ENCODE measurements around the gene USP46.

Gene USP46

GRCh38 chr4:52689096-52689495 lies 30.0 kb upstream of the USP46 start:
- Histone ChIP-seq H3K23ac (ENCODE audit: low read length) (no peak overlapping the region), H3K4me3 (ENCODE audit: low read length) (no peak overlapping the region), H2BK120ac (ENCODE audit: low read depth, low read length) (no peak overlapping the region), H3K4ac (ENCODE audit: low read depth, low read length) (no peak overlapping the region), H2AK5ac (ENCODE audit: low read length) (no peak overlapping the region), H3K4me1 (ENCODE audit: control insufficient read depth, low read depth, low read length) (no peaks in the 10 kb centered on the region), H2BK15ac (replicated peaks; ENCODE audit: low read depth) (no peak overlapping the region), H3K9ac (ENCODE audit: low read length) (no peak overlapping the region), H3K56ac (ENCODE audit: low read length) (no peak overlapping the region), H2BK5ac (ENCODE audit: low read length) (no peak overlapping the region), H4K5ac (ENCODE audit: low read length) (no peak overlapping the region), H3K27ac (ENCODE audit: low read depth, low read length) (no peak overlapping the region), H3K4me2 (ENCODE audit: low read length) (no peak overlapping the region), H3K18ac (ENCODE audit: low read length) (no peak overlapping the region), H3K36me3 (ENCODE audit: control insufficient read depth, insufficient read depth, low read length) (no peaks in the 10 kb centered on the region), H3K27me3 (ENCODE audit: insufficient read depth, low read length, poor library complexity) (no peaks in the 10 kb centered on the region), H4K8ac (ENCODE audit: low read depth, low read length) (no peak overlapping the region), H3K79me1 (ENCODE audit: low read length) (no peaks in the 10 kb centered on the region), H3K79me2 (ENCODE audit: control insufficient read depth, insufficient read depth, low read length) (no peaks in the 10 kb centered on the region)
- DNase-seq, result no peak

- no peak overlapping the region for H2BK5ac ChIP-seq (ENCODE audit: low read length)
Measured at GRCh38 chr4:52687696-52688095, 28.6 kb upstream of the USP46 start.

GRCh38 chr4:52685316-52685715 lies 26.2 kb upstream of the USP46 start:
- no peak overlapping the region for H3K4me2 ChIP-seq (ENCODE audit: low read length)
- H3K18ac ChIP-seq (ENCODE audit: low read length), result no peak overlapping the region
- H3K23ac ChIP-seq (ENCODE audit: low read length), result no peak overlapping the region
- H4K5ac ChIP-seq (ENCODE audit: low read length), result no peak overlapping the region
- H3K27ac ChIP-seq (ENCODE audit: low read depth, low read length), result no peak overlapping the region
- no peak overlapping the region for H3K56ac ChIP-seq (ENCODE audit: low read length)
- no peak overlapping the region for H2BK5ac ChIP-seq (ENCODE audit: low read length)
- no peaks in the 10 kb centered on the region for H3K79me2 ChIP-seq (ENCODE audit: control insufficient read depth, insufficient read depth, low read length)
- no peak overlapping the region for H3K9ac ChIP-seq (ENCODE audit: low read length)
- H2AK5ac ChIP-seq (ENCODE audit: low read length), result no peak overlapping the region
- H3K4ac ChIP-seq (ENCODE audit: low read depth, low read length), result no peak overlapping the region
- no CpG with 5 or more reads among the region's 6 CpGs for WGBS (ENCODE audit: extremely low coverage, insufficient coverage, low lambda C conversion rate)
- DNase-seq, result no peak
- H3K4me1 ChIP-seq (ENCODE audit: control insufficient read depth, low read depth, low read length), result no peaks in the 10 kb centered on the region
- H3K79me1 ChIP-seq (ENCODE audit: low read length), result no peaks in the 10 kb centered on the region
- H2BK15ac ChIP-seq (replicated peaks; ENCODE audit: low read depth), result no peak overlapping the region
- H4K8ac ChIP-seq (ENCODE audit: low read depth, low read length), result no peak overlapping the region
- no peak overlapping the region for H3K4me3 ChIP-seq (ENCODE audit: low read length)
- H3K36me3 ChIP-seq (ENCODE audit: control insufficient read depth, insufficient read depth, low read length), result no peaks in the 10 kb centered on the region
- no peak overlapping the region for H2BK120ac ChIP-seq (ENCODE audit: low read depth, low read length)
- H3K27me3 ChIP-seq (ENCODE audit: insufficient read depth, low read length, poor library complexity), result no peaks in the 10 kb centered on the region

More at GRCh38 chr4:52687696-52688095, 28.6 kb upstream of the USP46 start:
- no peak for DNase-seq
- no peak overlapping the region for H4K5ac ChIP-seq (ENCODE audit: low read length)
- H2AK5ac ChIP-seq (ENCODE audit: low read length), result no peak overlapping the region
- no peaks in the 10 kb centered on the region for H3K79me2 ChIP-seq (ENCODE audit: control insufficient read depth, insufficient read depth, low read length)
- no peak overlapping the region for H3K9ac ChIP-seq (ENCODE audit: low read length)
- H3K56ac ChIP-seq (ENCODE audit: low read length), result no peak overlapping the region
- no peak overlapping the region for H3K4me3 ChIP-seq (ENCODE audit: low read length)
- H3K4ac ChIP-seq (ENCODE audit: low read depth, low read length), result no peak overlapping the region
- no peak overlapping the region for H3K18ac ChIP-seq (ENCODE audit: low read length)
- H3K79me1 ChIP-seq (ENCODE audit: low read length), result no peaks in the 10 kb centered on the region
- no peak overlapping the region for H3K23ac ChIP-seq (ENCODE audit: low read length)
- no peaks in the 10 kb centered on the region for H3K4me1 ChIP-seq (ENCODE audit: control insufficient read depth, low read depth, low read length)
- no peak overlapping the region for H2BK120ac ChIP-seq (ENCODE audit: low read depth, low read length)
- H3K27ac ChIP-seq (ENCODE audit: low read depth, low read length), result no peak overlapping the region
- no peak overlapping the region for H2BK15ac ChIP-seq (replicated peaks; ENCODE audit: low read depth)
- H3K27me3 ChIP-seq (ENCODE audit: insufficient read depth, low read length, poor library complexity), result no peaks in the 10 kb centered on the region
- H3K36me3 ChIP-seq (ENCODE audit: control insufficient read depth, insufficient read depth, low read length), result no peaks in the 10 kb centered on the region
- no CpG with 5 or more reads among the region's 3 CpGs for whole genome bisulfite sequencing (ENCODE audit: extremely low coverage, insufficient coverage, low lambda C conversion rate)
- no peak overlapping the region for H3K4me2 ChIP-seq (ENCODE audit: low read length)
- H4K8ac ChIP-seq (ENCODE audit: low read depth, low read length), result no peak overlapping the region

GRCh38 chr4:52684896-52685295 lies 25.8 kb upstream of the USP46 start:
- Histone ChIP-seq H3K27ac (ENCODE audit: low read depth, low read length) (no peak overlapping the region), H3K4me2 (ENCODE audit: low read length) (no peak overlapping the region), H3K36me3 (ENCODE audit: control insufficient read depth, insufficient read depth, low read length) (no peaks in the 10 kb centered on the region), H3K23ac (ENCODE audit: low read length) (no peak overlapping the region), H2BK15ac (replicated peaks; ENCODE audit: low read depth) (no peak overlapping the region), H3K9ac (ENCODE audit: low read length) (no peak overlapping the region), H3K56ac (ENCODE audit: low read length) (no peak overlapping the region), H3K79me1 (ENCODE audit: low read length) (no peaks in the 10 kb centered on the region), H3K4ac (ENCODE audit: low read depth, low read length) (no peak overlapping the region), H3K27me3 (ENCODE audit: insufficient read depth, low read length, poor library complexity) (no peaks in the 10 kb centered on the region), H3K79me2 (ENCODE audit: control insufficient read depth, insufficient read depth, low read length) (no peaks in the 10 kb centered on the region), H2BK5ac (ENCODE audit: low read length) (no peak overlapping the region), H3K18ac (ENCODE audit: low read length) (no peak overlapping the region), H2BK120ac (ENCODE audit: low read depth, low read length) (no peak overlapping the region), H4K8ac (ENCODE audit: low read depth, low read length) (no peak overlapping the region), H4K5ac (ENCODE audit: low read length) (no peak overlapping the region), H2AK5ac (ENCODE audit: low read length) (no peak overlapping the region), H3K4me1 (ENCODE audit: control insufficient read depth, low read depth, low read length) (no peaks in the 10 kb centered on the region), H3K4me3 (ENCODE audit: low read length) (no peak overlapping the region)
- no peak for DNase-seq
- no CpG with 5 or more reads among the region's 1 CpG for WGBS (ENCODE audit: extremely low coverage, insufficient coverage, low lambda C conversion rate)

GRCh38 chr4:52680381-52680780 lies 21.3 kb upstream of the USP46 start:
- Histone ChIP-seq H3K4ac (ENCODE audit: low read depth, low read length) (no peak overlapping the region), H3K4me1 (ENCODE audit: control insufficient read depth, low read depth, low read length) (no peaks in the 10 kb centered on the region), H3K56ac (ENCODE audit: low read length) (no peak overlapping the region), H2BK5ac (ENCODE audit: low read length) (no peak overlapping the region), H4K8ac (ENCODE audit: low read depth, low read length) (no peak overlapping the region), H3K9ac (ENCODE audit: low read length) (no peak overlapping the region), H3K79me1 (ENCODE audit: low read length) (no peaks in the 10 kb centered on the region), H3K27me3 (ENCODE audit: insufficient read depth, low read length, poor library complexity) (no peaks in the 10 kb centered on the region), H3K18ac (ENCODE audit: low read length) (no peak overlapping the region), H3K79me2 (ENCODE audit: control insufficient read depth, insufficient read depth, low read length) (no peaks in the 10 kb centered on the region), H4K5ac (ENCODE audit: low read length) (no peak overlapping the region), H2BK15ac (replicated peaks; ENCODE audit: low read depth) (no peak overlapping the region), H3K4me3 (ENCODE audit: low read length) (no peak overlapping the region), H3K36me3 (ENCODE audit: control insufficient read depth, insufficient read depth, low read length) (no peaks in the 10 kb centered on the region), H2BK120ac (ENCODE audit: low read depth, low read length) (no peak overlapping the region), H3K27ac (ENCODE audit: low read depth, low read length) (no peak overlapping the region), H3K23ac (ENCODE audit: low read length) (no peak overlapping the region), H3K4me2 (ENCODE audit: low read length) (no peak overlapping the region), H2AK5ac (ENCODE audit: low read length) (no peak overlapping the region)
- no CpG with 5 or more reads among the region's 2 CpGs for WGBS (ENCODE audit: extremely low coverage, insufficient coverage, low lambda C conversion rate)
- DNase-seq, result no peak

GRCh38 chr4:52676536-52676935 lies 17.4 kb upstream of the USP46 start:
- Histone ChIP-seq H3K27ac (ENCODE audit: low read depth, low read length) (no peak overlapping the region), H3K4ac (ENCODE audit: low read depth, low read length) (no peak overlapping the region), H3K18ac (ENCODE audit: low read length) (no peak overlapping the region), H3K27me3 (ENCODE audit: insufficient read depth, low read length, poor library complexity) (no peaks in the 10 kb centered on the region), H3K79me1 (ENCODE audit: low read length) (no peaks in the 10 kb centered on the region), H3K4me1 (ENCODE audit: control insufficient read depth, low read depth, low read length) (no peaks in the 10 kb centered on the region), H3K79me2 (ENCODE audit: control insufficient read depth, insufficient read depth, low read length) (no peaks in the 10 kb centered on the region), H3K4me2 (ENCODE audit: low read length) (no peak overlapping the region), H2BK5ac (ENCODE audit: low read length) (no peak overlapping the region), H2BK120ac (ENCODE audit: low read depth, low read length) (no peak overlapping the region), H3K9ac (ENCODE audit: low read length) (no peak overlapping the region), H3K23ac (ENCODE audit: low read length) (no peak overlapping the region), H4K5ac (ENCODE audit: low read length) (no peak overlapping the region), H4K8ac (ENCODE audit: low read depth, low read length) (no peak overlapping the region), H3K36me3 (ENCODE audit: control insufficient read depth, insufficient read depth, low read length) (no peaks in the 10 kb centered on the region), H2AK5ac (ENCODE audit: low read length) (no peak overlapping the region), H3K56ac (ENCODE audit: low read length) (no peak overlapping the region), H2BK15ac (replicated peaks; ENCODE audit: low read depth) (no peak overlapping the region), H3K4me3 (ENCODE audit: low read length) (no peak overlapping the region)
- no CpG with 5 or more reads among the region's 1 CpG for WGBS (ENCODE audit: extremely low coverage, insufficient coverage, low lambda C conversion rate)
- no peak for DNase-seq
